Measurements from ENCODE around the gene IL36A. TPM values are rescaled to one million over a fixed set of nuclear protein-coding genes. Genes with fewer than 3 reads are reported as not detected.
A peak's percentile ranks its signal among the peaks of the same experiment; 100 is the strongest.

Gene IL36A
- total and polyA plus RNA-seq, 2 experiments from 2014 or later: not detected

DNA sequence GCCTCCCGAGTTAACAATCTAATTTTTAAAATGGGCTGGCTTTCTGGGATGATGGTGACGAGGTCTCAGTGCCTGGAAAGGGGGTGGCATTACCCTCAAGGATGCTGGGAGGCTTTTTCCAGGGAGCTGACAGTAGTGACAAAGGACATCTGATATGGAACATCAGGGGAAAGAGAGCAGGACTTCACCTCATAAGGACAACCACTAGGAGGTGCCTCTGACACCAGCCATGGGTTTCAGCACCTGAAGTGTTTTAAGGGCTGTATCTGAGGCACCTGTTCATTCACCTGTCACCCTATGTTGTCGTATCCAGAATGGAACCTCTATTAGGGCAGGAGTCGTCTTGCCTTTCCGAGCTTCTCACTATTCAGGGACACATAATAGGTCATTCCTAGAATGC, 36.6 kb downstream of the IL36A start:
- no peak overlapping the region for H2AFZ ChIP-seq
- DNase-seq (ENCODE audit: low spot score): peak; percentile 6
- H3K4me2 ChIP-seq: no peak overlapping the region
- H3K79me2 ChIP-seq: no peaks in the 10 kb centered on the region
- H3K27me3 ChIP-seq: no peaks in the 10 kb centered on the region
- H3K4me1 ChIP-seq (ENCODE audit: insufficient read depth): peaks cover 6% of the 10 kb centered on the region
- H4K20me1 ChIP-seq (ENCODE audit: insufficient read depth, poor library complexity, severe bottlenecking): no peaks in the 10 kb centered on the region
- no peaks in the 10 kb centered on the region for H3K9me3 ChIP-seq (ENCODE audit: low read depth)
- WGBS (ENCODE audit: low lambda C conversion rate, missing lambda C conversion rate): 67% methylated on average over 5 of the region's 5 CpGs
- TF ChIP-seq EZH2phosphoT487 (IDR thresholded peaks at IDR 0.05; ENCODE audit: low read depth, severe bottlenecking, unreplicated experiment): no peak
- TF ChIP-seq, protein P1, sequence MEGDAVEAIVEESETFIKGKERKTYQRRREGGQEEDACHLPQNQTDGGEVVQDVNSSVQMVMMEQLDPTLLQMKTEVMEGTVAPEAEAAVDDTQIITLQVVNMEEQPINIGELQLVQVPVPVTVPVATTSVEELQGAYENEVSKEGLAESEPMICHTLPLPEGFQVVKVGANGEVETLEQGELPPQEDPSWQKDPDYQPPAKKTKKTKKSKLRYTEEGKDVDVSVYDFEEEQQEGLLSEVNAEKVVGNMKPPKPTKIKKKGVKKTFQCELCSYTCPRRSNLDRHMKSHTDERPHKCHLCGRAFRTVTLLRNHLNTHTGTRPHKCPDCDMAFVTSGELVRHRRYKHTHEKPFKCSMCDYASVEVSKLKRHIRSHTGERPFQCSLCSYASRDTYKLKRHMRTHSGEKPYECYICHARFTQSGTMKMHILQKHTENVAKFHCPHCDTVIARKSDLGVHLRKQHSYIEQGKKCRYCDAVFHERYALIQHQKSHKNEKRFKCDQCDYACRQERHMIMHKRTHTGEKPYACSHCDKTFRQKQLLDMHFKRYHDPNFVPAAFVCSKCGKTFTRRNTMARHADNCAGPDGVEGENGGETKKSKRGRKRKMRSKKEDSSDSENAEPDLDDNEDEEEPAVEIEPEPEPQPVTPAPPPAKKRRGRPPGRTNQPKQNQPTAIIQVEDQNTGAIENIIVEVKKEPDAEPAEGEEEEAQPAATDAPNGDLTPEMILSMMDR (IDR thresholded peaks at IDR 0.05; ENCODE audit: poor library complexity): no peak
- TF ChIP-seq EZH2 (IDR thresholded peaks at IDR 0.05; ENCODE audit: borderline replicate concordance): no peak
- no peaks in the 10 kb centered on the region for H3K36me3 ChIP-seq (replicated peaks; ENCODE audit: insufficient read depth, low read depth)
- no peak overlapping the region for H3K4me3 ChIP-seq
- no peaks in the 10 kb centered on the region for H3K9me2 ChIP-seq (replicated peaks; ENCODE audit: insufficient read depth)
- H3K27ac ChIP-seq: no peak overlapping the region

DNA sequence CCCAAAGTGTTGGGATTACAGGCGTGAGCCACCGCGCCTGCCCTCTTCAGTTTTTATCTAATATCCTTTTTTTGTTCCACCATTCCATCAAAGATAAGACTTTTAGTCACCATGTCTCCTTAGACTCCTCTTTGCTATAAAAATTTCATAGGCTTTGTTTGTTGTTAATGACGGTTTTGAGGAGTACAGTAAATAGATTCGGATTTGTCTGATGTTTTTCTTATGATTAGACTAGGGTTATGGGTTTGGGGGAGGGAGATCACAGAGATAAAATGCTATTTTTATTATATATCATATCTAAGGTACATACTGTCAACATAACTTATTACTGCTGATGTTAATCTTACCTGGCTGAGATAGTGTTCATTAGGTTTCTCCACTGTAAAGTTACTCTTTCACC, 41.2 kb downstream of the IL36A start:
- Histone ChIP-seq H2AFZ (no peak overlapping the region), H3K79me2 (no peaks in the 10 kb centered on the region), H3K4me1 (ENCODE audit: insufficient read depth) (no peaks in the 10 kb centered on the region), H3K36me3 (replicated peaks; ENCODE audit: insufficient read depth, low read depth) (no peaks in the 10 kb centered on the region), H3K9me3 (ENCODE audit: low read depth) (no peaks in the 10 kb centered on the region), H3K4me3 (no peak overlapping the region), H3K27ac (no peak overlapping the region), H3K4me2 (no peak overlapping the region), H3K9me2 (replicated peaks; ENCODE audit: insufficient read depth) (no peaks in the 10 kb centered on the region), H3K27me3 (no peaks in the 10 kb centered on the region), H4K20me1 (ENCODE audit: insufficient read depth, poor library complexity, severe bottlenecking) (no peaks in the 10 kb centered on the region)
- DNase-seq (ENCODE audit: low spot score): no peak
- WGBS (ENCODE audit: low lambda C conversion rate, missing lambda C conversion rate): 84% methylated on average over 5 of the region's 5 CpGs
- TF ChIP-seq, protein P1 (IDR thresholded peaks at IDR 0.05; ENCODE audit: poor library complexity): no peak
- TF ChIP-seq EZH2 (IDR thresholded peaks at IDR 0.05; ENCODE audit: borderline replicate concordance) (no peak), EZH2phosphoT487 (IDR thresholded peaks at IDR 0.05; ENCODE audit: low read depth, severe bottlenecking, unreplicated experiment) (no peak)

DNA sequence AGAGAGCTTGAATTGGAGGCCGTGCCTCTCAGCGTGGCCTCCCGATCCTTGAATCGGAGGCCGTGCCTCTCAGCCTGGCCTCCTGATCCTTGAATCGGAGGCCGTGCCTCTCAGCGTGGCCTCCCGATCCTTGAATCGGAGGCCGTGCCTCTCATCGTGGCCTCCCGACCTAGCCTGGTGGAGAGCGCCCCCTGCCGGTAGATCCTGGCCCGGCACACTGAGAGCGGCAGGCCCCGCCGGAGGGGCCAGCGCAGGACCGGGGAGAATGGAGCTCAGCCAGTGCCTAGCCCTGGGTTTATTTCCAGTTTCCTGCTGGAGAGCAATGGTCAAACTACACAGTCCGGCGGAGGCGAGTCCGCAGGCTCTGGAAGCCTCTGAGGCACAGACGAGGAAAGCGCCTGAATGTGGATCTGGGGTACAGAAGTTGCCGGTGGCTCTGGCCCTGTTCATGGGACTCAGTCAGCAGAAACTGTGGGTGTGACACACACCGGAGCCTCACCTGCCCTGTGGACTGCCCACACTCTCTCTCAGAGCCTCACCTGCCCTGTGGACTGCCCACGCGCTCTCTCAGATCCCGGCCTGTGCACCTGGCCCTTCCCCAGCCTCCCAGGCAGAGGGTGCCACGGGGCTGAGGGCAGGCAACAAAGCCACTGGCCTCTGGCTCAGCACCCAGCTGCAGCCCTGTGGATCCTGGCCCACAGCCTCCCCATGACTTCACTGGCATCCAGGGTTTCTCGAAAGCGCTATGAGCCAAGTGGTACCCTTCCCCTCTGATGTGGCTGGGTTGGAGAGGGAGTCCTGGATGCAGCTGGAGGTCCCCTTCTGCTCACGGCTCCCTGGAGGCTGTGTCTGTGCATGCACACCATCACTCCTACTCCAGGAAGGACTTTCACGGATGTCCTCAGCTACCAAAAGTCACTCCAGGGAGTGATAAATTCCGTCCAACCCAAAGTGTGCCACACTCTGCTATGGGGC, 45.9 kb downstream of the IL36A start:
- no peak for TF ChIP-seq EZH2phosphoT487 (IDR thresholded peaks at IDR 0.05; ENCODE audit: low read depth, severe bottlenecking, unreplicated experiment)
- TF ChIP-seq EZH2 (IDR thresholded peaks at IDR 0.05; ENCODE audit: borderline replicate concordance): no peak
- TF ChIP-seq, protein P1 (IDR thresholded peaks at IDR 0.05; ENCODE audit: poor library complexity): no peak
- no peak overlapping the region for H2AFZ ChIP-seq
- no peak overlapping the region for H3K27ac ChIP-seq
- H3K79me2 ChIP-seq: no peaks in the 10 kb centered on the region
- H3K4me2 ChIP-seq: no peak overlapping the region
- no peaks in the 10 kb centered on the region for H3K9me3 ChIP-seq (ENCODE audit: low read depth)
- no peaks in the 10 kb centered on the region for H3K36me3 ChIP-seq (replicated peaks; ENCODE audit: insufficient read depth, low read depth)
- no peak overlapping the region for H3K4me3 ChIP-seq
- H3K27me3 ChIP-seq: no peaks in the 10 kb centered on the region
- H3K4me1 ChIP-seq (ENCODE audit: insufficient read depth): no peaks in the 10 kb centered on the region
- WGBS (ENCODE audit: low lambda C conversion rate, missing lambda C conversion rate): 93% methylated on average over 38 of the region's 38 CpGs
- DNase-seq (ENCODE audit: low spot score): peak; percentile 1
- H4K20me1 ChIP-seq (ENCODE audit: insufficient read depth, poor library complexity, severe bottlenecking): no peaks in the 10 kb centered on the region
- H3K9me2 ChIP-seq (replicated peaks; ENCODE audit: insufficient read depth): no peaks in the 10 kb centered on the region

All from hepatocyte (in vitro differentiated cells).